T-helper 1 cell treated with Interleukin-12 subunit alpha and Interleukin-12 subunit beta and Interleukin-4 antibody, amounts not matched to agents 30 μg/mL and 1 μg/mL, for 36 hours (primary cell): ENCODE measurements around the gene OPA3.

Experiments
- H3K27ac Mint-ChIP-seq: one replicate; pipeline ENCODE4 v1.8.0; 2021; ENCODE audit warnings: mild to moderate bottlenecking, mixed read lengths
- H3K27me3 Mint-ChIP-seq: one replicate; pipeline ENCODE4 v1.8.0; 2021; ENCODE audit warnings: low read depth, mixed read lengths
- H3K36me3 Mint-ChIP-seq: one replicate; pipeline ENCODE4 v1.8.0; 2021; ENCODE audit warnings: low read depth, mixed read lengths
- H3K4me1 Mint-ChIP-seq: one replicate; pipeline ENCODE4 v1.8.0; 2021; ENCODE audit warnings: low read depth, mixed read lengths
- H3K4me3 Mint-ChIP-seq: one replicate; pipeline ENCODE4 v1.8.0; 2021; ENCODE audit warnings: mild to moderate bottlenecking, moderate library complexity, mixed read lengths
- H3K9me3 Mint-ChIP-seq: one replicate; pipeline ENCODE4 v1.8.0; 2021; ENCODE audit warnings: mixed read lengths

OPA3 gene

GRCh38 chr19:45526971-45527370 is 57.6 kb downstream of the OPA3 start:
- Mint-ChIP-seq H3K9me3 (peaks cover 10% of the 10 kb centered on the region), H3K4me3 (no peak overlapping the region), H3K27ac (no peak overlapping the region), H3K27me3 (no peaks in the 10 kb centered on the region), H3K36me3 (peaks cover 32% of the 10 kb centered on the region), H3K4me1 (peaks cover 17% of the 10 kb centered on the region)

GRCh38 chr19:45526143-45526542 is 58.5 kb downstream of the OPA3 start:
- peaks cover 28% of the 10 kb centered on the region for H3K36me3 Mint-ChIP-seq
- peaks cover 1% of the 10 kb centered on the region for H3K9me3 Mint-ChIP-seq
- H3K4me1 Mint-ChIP-seq = peaks cover 17% of the 10 kb centered on the region
- H3K27ac Mint-ChIP-seq = no peak overlapping the region
- no peaks in the 10 kb centered on the region for H3K27me3 Mint-ChIP-seq
- no peak overlapping the region for H3K4me3 Mint-ChIP-seq

GRCh38 chr19:45524575-45525129 is 60.0 kb downstream of the OPA3 start:
- Mint-ChIP-seq H3K9me3 (no peaks in the 10 kb centered on the region), H3K4me3 (no peak overlapping the region), H3K27ac (no peak overlapping the region), H3K4me1 (peaks cover 17% of the 10 kb centered on the region), H3K36me3 (peaks cover 34% of the 10 kb centered on the region), H3K27me3 (no peaks in the 10 kb centered on the region)

- Mint-ChIP-seq H3K36me3 (peaks cover 34% of the 10 kb centered on the region), H3K4me3 (no peak overlapping the region), H3K4me1 (peaks cover 17% of the 10 kb centered on the region), H3K27ac (peak overlapping the region; percentile 67), H3K27me3 (no peaks in the 10 kb centered on the region), H3K9me3 (no peaks in the 10 kb centered on the region)
Measured at GRCh38 chr19:45523642-45524256, 60.9 kb downstream of the OPA3 start.

- Mint-ChIP-seq H3K4me3 (no peak overlapping the region), H3K9me3 (no peaks in the 10 kb centered on the region), H3K4me1 (peaks cover 11% of the 10 kb centered on the region), H3K27ac (no peak overlapping the region), H3K27me3 (no peaks in the 10 kb centered on the region), H3K36me3 (peaks cover 32% of the 10 kb centered on the region)
Measured at GRCh38 chr19:45522010-45522941, 62.3 kb downstream of the OPA3 start.

- H3K4me3 Mint-ChIP-seq = no peak overlapping the region
- peaks cover 30% of the 10 kb centered on the region for H3K4me1 Mint-ChIP-seq
- no peaks in the 10 kb centered on the region for H3K9me3 Mint-ChIP-seq
- no peaks in the 10 kb centered on the region for H3K27me3 Mint-ChIP-seq
- peaks cover 30% of the 10 kb centered on the region for H3K36me3 Mint-ChIP-seq
- no peak overlapping the region for H3K27ac Mint-ChIP-seq
Measured at GRCh38 chr19:45518469-45518826, 66.2 kb downstream of the OPA3 start.

GRCh38 chr19:45517641-45518468 is 66.7 kb downstream of the OPA3 start:
- Mint-ChIP-seq H3K9me3 (no peaks in the 10 kb centered on the region), H3K4me3 (peak overlapping the region; percentile 5), H3K36me3 (peaks cover 31% of the 10 kb centered on the region), H3K4me1 (peaks cover 31% of the 10 kb centered on the region), H3K27me3 (no peaks in the 10 kb centered on the region), H3K27ac (peak overlapping the region; percentile 69)

GRCh38 chr19:45517238-45517637 is 67.4 kb downstream of the OPA3 start:
- Mint-ChIP-seq H3K27ac (peak overlapping the region; percentile 69), H3K9me3 (no peaks in the 10 kb centered on the region), H3K4me1 (peaks cover 33% of the 10 kb centered on the region), H3K4me3 (peak overlapping the region; percentile 5), H3K36me3 (peaks cover 33% of the 10 kb centered on the region), H3K27me3 (no peaks in the 10 kb centered on the region)

GRCh38 chr19:45515807-45516401 is 68.7 kb downstream of the OPA3 start:
- peak overlapping the region; percentile 34 for H3K4me3 Mint-ChIP-seq
- H3K27me3 Mint-ChIP-seq = no peaks in the 10 kb centered on the region
- no peaks in the 10 kb centered on the region for H3K9me3 Mint-ChIP-seq
- peaks cover 42% of the 10 kb centered on the region for H3K4me1 Mint-ChIP-seq
- H3K27ac Mint-ChIP-seq = peak overlapping the region; percentile 84
- H3K36me3 Mint-ChIP-seq = peaks cover 36% of the 10 kb centered on the region

GRCh38 chr19:45515081-45515624 is 69.4 kb downstream of the OPA3 start:
- Mint-ChIP-seq H3K27me3 (no peaks in the 10 kb centered on the region), H3K9me3 (no peaks in the 10 kb centered on the region), H3K36me3 (peaks cover 38% of the 10 kb centered on the region), H3K4me3 (peak overlapping the region; percentile 34), H3K27ac (peak overlapping the region; percentile 84), H3K4me1 (peaks cover 43% of the 10 kb centered on the region)

- H3K9me3 Mint-ChIP-seq = no peaks in the 10 kb centered on the region
- peaks cover 38% of the 10 kb centered on the region for H3K36me3 Mint-ChIP-seq
- H3K27me3 Mint-ChIP-seq = no peaks in the 10 kb centered on the region
- H3K27ac Mint-ChIP-seq = peak overlapping the region; percentile 92
- H3K4me1 Mint-ChIP-seq = peaks cover 47% of the 10 kb centered on the region
- peak overlapping the region; percentile 61 for H3K4me3 Mint-ChIP-seq
Measured at GRCh38 chr19:45514376-45515051, 70.1 kb downstream of the OPA3 start.

- peak overlapping the region; percentile 35 for H3K4me3 Mint-ChIP-seq
- no peaks in the 10 kb centered on the region for H3K27me3 Mint-ChIP-seq
- peaks cover 32% of the 10 kb centered on the region for H3K36me3 Mint-ChIP-seq
- peak overlapping the region; percentile 38 for H3K27ac Mint-ChIP-seq
- peaks cover 47% of the 10 kb centered on the region for H3K4me1 Mint-ChIP-seq
- no peaks in the 10 kb centered on the region for H3K9me3 Mint-ChIP-seq
Measured at GRCh38 chr19:45512881-45513483, 71.6 kb downstream of the OPA3 start.

- H3K9me3 Mint-ChIP-seq = no peaks in the 10 kb centered on the region
- H3K4me3 Mint-ChIP-seq = peak overlapping the region; percentile 51
- H3K27me3 Mint-ChIP-seq = no peaks in the 10 kb centered on the region
- H3K27ac Mint-ChIP-seq = peak overlapping the region; percentile 47
- H3K4me1 Mint-ChIP-seq = peaks cover 43% of the 10 kb centered on the region
- H3K36me3 Mint-ChIP-seq = peaks cover 23% of the 10 kb centered on the region
Measured at GRCh38 chr19:45511074-45511473, 73.5 kb downstream of the OPA3 start.
